ENCODE results near the gene LTBP4.

GRCh38 chr19:40588110-40588854 is 12.9 kb upstream of the LTBP4 start:
- no peak for TF ChIP-seq ZNF510 (CRISPR knock-in tag; IDR thresholded peaks at IDR 0.05; ENCODE audit: low read depth)
- TF ChIP-seq EED (CRISPR knock-in tag; IDR thresholded peaks at IDR 0.05): no peak
- TF ChIP-seq NR2C2 (CRISPR knock-in tag; IDR thresholded peaks at IDR 0.05; ENCODE audit: borderline replicate concordance): no peak
- no peak for TF ChIP-seq JUN (CRISPR knock-in tag; IDR thresholded peaks at IDR 0.05)

Measured in HepG2 (cell line).